Stimulated activated effector memory CD8-positive, alpha-beta T cell treated with anti-CD3 and anti-CD28 coated beads, Interleukin-12 subunit alpha, Interleukin-12 subunit beta, amount 100 ng/mL, for 72 hours (primary cell): ENCODE measurements around the gene MECP2.

ENCODE experiments used
- ATAC-seq: fragments of 150-1000 bp; cut with Tn5 transposase; 2 replicates; pipeline ENCODE4 v1.10.0; 2021
- DNase-seq, 2 donors: peaks; one replicate each; pipeline ENCODE4 v3.0.0; 2021 to 2022; ENCODE audit warnings: low spot score in 2 of 2
- H3K27ac Mint-ChIP-seq: one replicate; pipeline ENCODE4 v1.8.0; 2022; ENCODE audit warnings: mild to moderate bottlenecking, mixed read lengths
- H3K36me3 Mint-ChIP-seq: one replicate; pipeline ENCODE4 v1.8.0; 2022; ENCODE audit warnings: mild to moderate bottlenecking, mixed read lengths
- H3K4me1 Mint-ChIP-seq: one replicate; pipeline ENCODE4 v1.8.0; 2022; ENCODE audit warnings: mixed read lengths
- H3K4me3 Mint-ChIP-seq: one replicate; pipeline ENCODE4 v1.8.0; 2022; ENCODE audit warnings: mild to moderate bottlenecking, mixed read lengths
- H3K9me3 Mint-ChIP-seq: one replicate; pipeline ENCODE4 v1.8.0; 2022; ENCODE audit warnings: mixed read lengths

The MECP2 gene

GRCh38 chrX:154093965-154094364, 3.6 kb downstream of the MECP2 start:
- Mint-ChIP-seq H3K27ac (peak overlapping the region; percentile 97), H3K36me3 (peaks cover 52% of the 10 kb centered on the region), H3K9me3 (no peaks in the 10 kb centered on the region), H3K4me3 (peak overlapping the region; percentile 93), H3K4me1 (peaks cover 44% of the 10 kb centered on the region)
- no peak for DNase-seq
- no peak for ATAC-seq

GRCh38 chrX:154092371-154092770, 5.1 kb downstream of the MECP2 start:
- peaks cover 68% of the 10 kb centered on the region for H3K36me3 Mint-ChIP-seq
- DNase-seq, result no peak

GRCh38 chrX:154091678-154092077, 5.8 kb downstream of the MECP2 start:
- H3K36me3 Mint-ChIP-seq, result peaks cover 72% of the 10 kb centered on the region
- peak overlapping the region; percentile 93 for H3K4me3 Mint-ChIP-seq
- H3K27ac Mint-ChIP-seq, result no peak overlapping the region
- peaks cover 33% of the 10 kb centered on the region for H3K4me1 Mint-ChIP-seq
- H3K9me3 Mint-ChIP-seq, result no peaks in the 10 kb centered on the region
- DNase-seq (no peak), ATAC-seq (peak; percentile 39)

More at GRCh38 chrX:154092371-154092770, 5.1 kb downstream of the MECP2 start:
- Mint-ChIP-seq H3K9me3 (no peaks in the 10 kb centered on the region), H3K4me3 (peak overlapping the region; percentile 93), H3K4me1 (peaks cover 33% of the 10 kb centered on the region), H3K27ac (peak overlapping the region; percentile 97)
- ATAC-seq, result no peak

- Mint-ChIP-seq H3K9me3 (no peaks in the 10 kb centered on the region), H3K4me3 (peak overlapping the region; percentile 93), H3K36me3 (peaks cover 69% of the 10 kb centered on the region), H3K4me1 (peaks cover 27% of the 10 kb centered on the region), H3K27ac (no peak overlapping the region)
- DNase-seq, result no peak
- no peak for ATAC-seq
Measured at GRCh38 chrX:154090731-154091130, 6.8 kb downstream of the MECP2 start.

- Mint-ChIP-seq H3K4me3 (no peak overlapping the region), H3K27ac (peak overlapping the region; percentile 81)
- peak; percentile 36 for ATAC-seq
Measured at GRCh38 chrX:154084449-154085300, 12.8 kb downstream of the MECP2 start.

GRCh38 chrX:154083126-154083517, 14.4 kb downstream of the MECP2 start:
- Mint-ChIP-seq H3K36me3 (peaks cover 84% of the 10 kb centered on the region), H3K27ac (peak overlapping the region; percentile 58), H3K4me1 (peaks cover 24% of the 10 kb centered on the region), H3K9me3 (no peaks in the 10 kb centered on the region), H3K4me3 (peak overlapping the region; percentile 28)
- DNase-seq, result no peak
- ATAC-seq, result no peak

More at GRCh38 chrX:154084449-154085300, 12.8 kb downstream of the MECP2 start:
- peaks cover 84% of the 10 kb centered on the region for H3K36me3 Mint-ChIP-seq
- H3K9me3 Mint-ChIP-seq, result no peaks in the 10 kb centered on the region
- DNase-seq, result no peak
- peaks cover 24% of the 10 kb centered on the region for H3K4me1 Mint-ChIP-seq

- ATAC-seq (no peak), DNase-seq (no peak)
- Mint-ChIP-seq H3K36me3 (peaks cover 84% of the 10 kb centered on the region), H3K9me3 (no peaks in the 10 kb centered on the region), H3K27ac (peak overlapping the region; percentile 58), H3K4me1 (peaks cover 24% of the 10 kb centered on the region), H3K4me3 (peak overlapping the region; percentile 28)
Measured at GRCh38 chrX:154082396-154083125, 15.0 kb downstream of the MECP2 start.

- Mint-ChIP-seq H3K4me3 (no peak overlapping the region), H3K36me3 (peaks cover 83% of the 10 kb centered on the region), H3K4me1 (peaks cover 21% of the 10 kb centered on the region), H3K27ac (no peak overlapping the region), H3K9me3 (no peaks in the 10 kb centered on the region)
- DNase-seq (no peak), ATAC-seq (no peak)
Measured at GRCh38 chrX:154077101-154077500, 20.4 kb downstream of the MECP2 start.

- ATAC-seq (peak; percentile 51), DNase-seq (no peak)
- H3K36me3 Mint-ChIP-seq, result peaks cover 85% of the 10 kb centered on the region
- no peak overlapping the region for H3K4me3 Mint-ChIP-seq
- peaks cover 21% of the 10 kb centered on the region for H3K4me1 Mint-ChIP-seq
- no peak overlapping the region for H3K27ac Mint-ChIP-seq
- H3K9me3 Mint-ChIP-seq, result no peaks in the 10 kb centered on the region
Measured at GRCh38 chrX:154074199-154074598, 23.3 kb downstream of the MECP2 start.

GRCh38 chrX:154072192-154072591, 25.3 kb downstream of the MECP2 start:
- no peaks in the 10 kb centered on the region for H3K9me3 Mint-ChIP-seq
- no peak overlapping the region for H3K4me3 Mint-ChIP-seq
- peaks cover 21% of the 10 kb centered on the region for H3K4me1 Mint-ChIP-seq
- H3K36me3 Mint-ChIP-seq, result peaks cover 65% of the 10 kb centered on the region
- H3K27ac Mint-ChIP-seq, result no peak overlapping the region
- no peak for DNase-seq
- ATAC-seq, result no peak

- ATAC-seq, result no peak
- no peaks in the 10 kb centered on the region for H3K9me3 Mint-ChIP-seq
Measured at GRCh38 chrX:154068560-154068959, 29.0 kb downstream of the MECP2 start.

GRCh38 chrX:154064637-154065435, 32.7 kb downstream of the MECP2 start:
- peak overlapping the region; percentile 77 for H3K27ac Mint-ChIP-seq
- peaks cover 38% of the 10 kb centered on the region for H3K4me1 Mint-ChIP-seq
- no peak for DNase-seq
- H3K36me3 Mint-ChIP-seq, result peaks cover 31% of the 10 kb centered on the region
- no peak for ATAC-seq
- no peaks in the 10 kb centered on the region for H3K9me3 Mint-ChIP-seq
- no peak overlapping the region for H3K4me3 Mint-ChIP-seq

More at GRCh38 chrX:154068560-154068959, 29.0 kb downstream of the MECP2 start:
- no peak overlapping the region for H3K27ac Mint-ChIP-seq
- peaks cover 16% of the 10 kb centered on the region for H3K4me1 Mint-ChIP-seq
- H3K4me3 Mint-ChIP-seq, result no peak overlapping the region
- no peak for DNase-seq
- H3K36me3 Mint-ChIP-seq, result peaks cover 52% of the 10 kb centered on the region

GRCh38 chrX:154063234-154063633, 34.3 kb downstream of the MECP2 start:
- H3K4me3 Mint-ChIP-seq, result no peak overlapping the region
- H3K9me3 Mint-ChIP-seq, result no peaks in the 10 kb centered on the region
- ATAC-seq, result peak; percentile 34
- DNase-seq, result no peak
- peaks cover 54% of the 10 kb centered on the region for H3K4me1 Mint-ChIP-seq
- peaks cover 41% of the 10 kb centered on the region for H3K36me3 Mint-ChIP-seq
- no peak overlapping the region for H3K27ac Mint-ChIP-seq

GRCh38 chrX:154061801-154062200, 35.7 kb downstream of the MECP2 start:
- no peaks in the 10 kb centered on the region for H3K9me3 Mint-ChIP-seq
- H3K4me1 Mint-ChIP-seq, result peaks cover 68% of the 10 kb centered on the region
- H3K27ac Mint-ChIP-seq, result peak overlapping the region; percentile 67
- ATAC-seq, result no peak
- peaks cover 56% of the 10 kb centered on the region for H3K36me3 Mint-ChIP-seq
- no peak for DNase-seq
- no peak overlapping the region for H3K4me3 Mint-ChIP-seq

- ATAC-seq (no peak), DNase-seq (no peak)
- Mint-ChIP-seq H3K4me1 (peaks cover 63% of the 10 kb centered on the region), H3K9me3 (no peaks in the 10 kb centered on the region), H3K27ac (peak overlapping the region; percentile 94), H3K4me3 (peak overlapping the region; percentile 49), H3K36me3 (peaks cover 68% of the 10 kb centered on the region)
Measured at GRCh38 chrX:154059729-154060245, 37.7 kb downstream of the MECP2 start.
